Adrenal gland (tissue), 12 donors: ENCODE results near the gene CHST11. TPM values are rescaled to one million over a fixed set of nuclear protein-coding genes. Genes with fewer than 3 reads are reported as not detected.

Experiments used
- DNase-seq, 7 donors: peaks; one replicate each; pipeline ENCODE4 v3.0.0-alpha.2; 2019 to 2020
- H3K27ac ChIP-seq, 5 donors: fragments of 200-600 bp; sonication (generic) in 4 of 5; 1 replicate in 3 of 5; 2 replicates in 2 of 5; pipeline versions ENCODE4 v1.5.1 to v1.8.0; 2016 to 2020; ENCODE audit warnings: mild to moderate bottlenecking in 1 of 5
- H3K27me3 ChIP-seq: fragments of 200-600 bp; 2 replicates; pipeline ENCODE4 v1.8.0; 2021
- H3K36me3 ChIP-seq, 2 donors: fragments of 200-600 bp; replicated peaks in 1 of 2; 1 replicate in 1 of 2; 2 replicates in 1 of 2; pipeline versions ENCODE4 v1.5.1 to v1.8.0; 2018 to 2022
- H3K4me1 ChIP-seq, 2 donors: fragments of 200-600 bp; replicated peaks in 1 of 2; 1 replicate in 1 of 2; 2 replicates in 1 of 2; pipeline versions ENCODE4 v1.5.1 to v1.8.0; 2018 to 2021
- H3K4me3 ChIP-seq, 4 donors: fragments of 200-600 bp; sonication (generic) in 3 of 4; one replicate each; pipeline ENCODE4 v1.5.1; 2016 to 2018
- H3K9me3 ChIP-seq, 3 donors: fragments of 200-600 bp; sonication (generic) in 1 of 3; replicated peaks in 1 of 3; 1 replicate in 2 of 3; 2 replicates in 1 of 3; pipeline versions ENCODE4 v1.5.1 to v1.8.0; 2016 to 2021
- POLR2A ChIP-seq, 2 donors: fragments of 450-650 bp; IDR thresholded peaks; one replicate each; pipeline ENCODE4 v1.6.1; 2017; ENCODE audit warnings: antibody characterized with exemption in 2 of 2, mild to moderate bottlenecking in 2 of 2, moderate library complexity in 1 of 2
- WGBS, 4 donors: extraction: QIAGEN DNeasy Blood & Tissue Kit in 2 of 4; methylation state at CpG; one replicate each; pipeline versions ENCODE4 v1.1.5 to v1.1.7; 2013 to 2017; 5-methylcytosine and 5-hydroxymethylcytosine counted together
- intact Hi-C, 2 donors: fragments of 100-400 bp; cut with DNase I; formaldehyde crosslinking; loops; one replicate each; pipeline versions ENCODE4 v1.14.1 to v1.15.0; 2022 to 2023
- polyA plus RNA-seq, 3 donors: library from polyadenylated mRNA; stranded (reverse); fragments of 200-250 nt in 2 of 3; fragments of 350-450 nt in 1 of 3; fragmentation: Illumina TruSeq in 1 of 3; extraction: RNeasy Lipid Tissue Mini Kit (QIAGEN cat#74804) in 1 of 3; gene quantifications; one replicate each; pipeline ENCODE4 v1.2.3, GENCODE V29; 2013 to 2014
- total RNA-seq, 9 donors: library from RNA; depleted of rRNA in 4 of 9; stranded (reverse); fragments of >200 nt in 4 of 9; fragments of 120-200 nt in 1 of 9; fragmentation: NEBNext Ultra II Directional in 1 of 9; extraction: Animal tissue kit (Norgen Biotek cat#: 25700) in 1 of 9; gene quantifications; one replicate each; pipeline versions ENCODE4 v1.1.0 to v1.2.4, GENCODE V29; 2013 to 2023
- TF ChIP-seq, protein P1 (sequence below), 6 experiments: fragments of 450-650 bp in 4 of 6; fragments of 200-600 bp in 2 of 6; sonication (generic) in 1 of 6; IDR thresholded peaks; 1 replicate in 5 of 6; 2 replicates in 1 of 6; pipeline versions ENCODE4 v1.5.1 to v1.8.0; 2016 to 2021; ENCODE audit warnings: antibody characterized with exemption in 6 of 6, mild to moderate bottlenecking in 2 of 6, moderate library complexity in 1 of 6
- donor health status: healthy with polysubstance abuse.
- donor health status: Bipolar disorder and iron deficiency.
- donor health status: DM: yes; HTN: yes; CAD: no.
- donor health status: DM: no; HTN: no; CAD: no.
- donor health status: DM: no; HTN: no; CAD: no.
- donor health status: DM: yes; HTN: yes; CAD: no.

The CHST11 gene
- total and polyA plus RNA-seq, 12 donors = 6.2 to 95.1 (median 29.8) TPM

DNA sequence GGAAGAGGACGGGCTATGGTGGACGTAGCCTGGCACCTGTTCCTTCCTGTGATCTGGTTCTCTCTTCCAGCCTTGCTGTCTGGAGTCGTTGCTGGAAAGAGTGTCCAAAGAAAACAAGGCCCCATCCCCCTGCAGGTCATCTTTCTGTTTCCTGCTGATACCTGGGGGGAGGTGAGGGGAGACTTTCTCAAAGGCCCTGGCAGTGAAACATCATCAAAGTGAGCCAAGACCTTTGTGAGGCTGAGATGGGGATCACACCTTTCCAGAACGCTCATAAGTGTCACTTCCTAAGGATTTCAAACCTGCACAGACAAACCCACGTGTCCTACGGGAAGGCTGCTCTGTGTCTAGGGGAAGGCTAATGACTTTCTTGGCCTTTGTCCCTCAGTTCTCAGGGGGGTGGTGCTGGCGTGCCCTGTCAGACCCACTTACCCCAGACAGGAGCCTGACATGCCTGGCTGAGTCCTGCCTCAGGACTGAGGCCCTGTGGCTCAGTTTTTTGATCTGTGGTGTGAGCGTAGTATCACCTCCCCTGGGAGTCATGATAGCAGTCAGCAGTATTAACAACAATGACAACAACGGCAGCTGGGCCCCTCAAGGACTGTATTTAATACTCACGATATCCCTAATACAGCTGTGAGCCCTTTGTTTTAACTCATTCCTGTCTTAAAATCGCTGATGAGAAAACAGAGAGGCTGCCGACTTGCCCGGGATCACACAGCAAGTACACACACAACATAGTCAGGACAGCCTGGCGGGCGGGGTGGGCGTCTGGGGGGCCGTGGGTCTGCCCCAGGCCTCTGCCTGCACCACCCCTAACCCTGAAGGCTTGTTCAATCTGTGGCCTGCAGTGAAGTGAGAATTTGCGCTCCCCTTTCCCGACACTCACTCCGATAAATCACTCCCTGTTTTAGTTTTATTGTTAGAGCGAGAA, 266.1 kb downstream of the CHST11 start:
- no peaks in the 10 kb centered on the region for H3K27me3 ChIP-seq
- H3K4me3 ChIP-seq = no peak overlapping the region
- intact Hi-C loops = no loop called here
- no peaks in the 10 kb centered on the region for H3K36me3 ChIP-seq
- H3K4me1 ChIP-seq = peaks cover 0 to 26% of the 10 kb centered on the region in 2 donors
- peak overlapping the region in 1 of 5 donors; percentile 40 for H3K27ac ChIP-seq
- DNase-seq = no peak
- no peak for TF ChIP-seq POLR2A (IDR thresholded peaks at IDR 0.05)
- TF ChIP-seq, protein P1, sequence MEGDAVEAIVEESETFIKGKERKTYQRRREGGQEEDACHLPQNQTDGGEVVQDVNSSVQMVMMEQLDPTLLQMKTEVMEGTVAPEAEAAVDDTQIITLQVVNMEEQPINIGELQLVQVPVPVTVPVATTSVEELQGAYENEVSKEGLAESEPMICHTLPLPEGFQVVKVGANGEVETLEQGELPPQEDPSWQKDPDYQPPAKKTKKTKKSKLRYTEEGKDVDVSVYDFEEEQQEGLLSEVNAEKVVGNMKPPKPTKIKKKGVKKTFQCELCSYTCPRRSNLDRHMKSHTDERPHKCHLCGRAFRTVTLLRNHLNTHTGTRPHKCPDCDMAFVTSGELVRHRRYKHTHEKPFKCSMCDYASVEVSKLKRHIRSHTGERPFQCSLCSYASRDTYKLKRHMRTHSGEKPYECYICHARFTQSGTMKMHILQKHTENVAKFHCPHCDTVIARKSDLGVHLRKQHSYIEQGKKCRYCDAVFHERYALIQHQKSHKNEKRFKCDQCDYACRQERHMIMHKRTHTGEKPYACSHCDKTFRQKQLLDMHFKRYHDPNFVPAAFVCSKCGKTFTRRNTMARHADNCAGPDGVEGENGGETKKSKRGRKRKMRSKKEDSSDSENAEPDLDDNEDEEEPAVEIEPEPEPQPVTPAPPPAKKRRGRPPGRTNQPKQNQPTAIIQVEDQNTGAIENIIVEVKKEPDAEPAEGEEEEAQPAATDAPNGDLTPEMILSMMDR (IDR thresholded peaks at IDR 0.05) = no peak
- no peaks in the 10 kb centered on the region for H3K9me3 ChIP-seq
- 82 to 89% (median 84%) methylated on average over 18 to 21 of the region's 21 CpGs for WGBS, 4 donors

GRCh38 chr12:104723895-104724294, 267.1 kb downstream of the CHST11 start:
- no peak for DNase-seq
- TF ChIP-seq, protein P1 (IDR thresholded peaks at IDR 0.05) = no peak
- TF ChIP-seq POLR2A (IDR thresholded peaks at IDR 0.05) = no peak
- Histone ChIP-seq H3K4me1 (peaks cover 0 to 36% of the 10 kb centered on the region in 2 donors), H3K36me3 (no peaks in the 10 kb centered on the region), H3K27me3 (no peaks in the 10 kb centered on the region), H3K4me3 (no peak overlapping the region), H3K27ac (no peak overlapping the region), H3K9me3 (no peaks in the 10 kb centered on the region)
- intact Hi-C loops = no loop called here
- 75 to 90% (median 81%) methylated on average over 2 of the region's 2 CpGs for WGBS, 4 donors

- no peak overlapping the region for H3K27ac ChIP-seq
- DNase-seq = no peak
- H3K4me1 ChIP-seq = peaks cover 0 to 26% of the 10 kb centered on the region in 2 donors
- H3K4me3 ChIP-seq = no peak overlapping the region
- intact Hi-C loops = no loop called here
- no peaks in the 10 kb centered on the region for H3K9me3 ChIP-seq
- no peaks in the 10 kb centered on the region for H3K36me3 ChIP-seq
- no peaks in the 10 kb centered on the region for H3K27me3 ChIP-seq
- WGBS, 4 donors = 89 to 94% (median 93%) methylated on average over 12 of the region's 12 CpGs
- TF ChIP-seq POLR2A (IDR thresholded peaks at IDR 0.05) = no peak
- TF ChIP-seq, protein P1 (IDR thresholded peaks at IDR 0.05) = no peak
Observed at GRCh38 chr12:104724992-104725585, 268.3 kb downstream of the CHST11 start.

GRCh38 chr12:104725610-104726009, 268.9 kb downstream of the CHST11 start:
- Histone ChIP-seq H3K4me1 (peaks cover 0 to 21% of the 10 kb centered on the region in 2 donors), H3K4me3 (no peak overlapping the region), H3K36me3 (no peaks in the 10 kb centered on the region), H3K9me3 (no peaks in the 10 kb centered on the region), H3K27me3 (no peaks in the 10 kb centered on the region), H3K27ac (no peak overlapping the region)
- TF ChIP-seq, protein P1 (IDR thresholded peaks at IDR 0.05) = no peak
- no peak for TF ChIP-seq POLR2A (IDR thresholded peaks at IDR 0.05)
- no peak for DNase-seq
- 81 to 87% (median 84%) methylated on average over 3 of the region's 3 CpGs; no CpG with 5 or more reads in 1 of the 4 donors for WGBS, 4 donors
- intact Hi-C loops = no loop called here
